ENCODE data around the gene PDE4D. TPM values are rescaled to one million over a fixed set of nuclear protein-coding genes. Genes with fewer than 3 reads are reported as not detected.

PDE4D gene
- total RNA-seq, 1 donor from 2014 or later = 28.2 TPM

- TF ChIP-seq CTCF (IDR thresholded peaks at IDR 0.05) = no peak
- Mint-ChIP-seq H3K36me3 (ENCODE audit: low read depth) (peaks cover 10% of the 10 kb centered on the region), H3K4me1 (no peaks in the 10 kb centered on the region), H3K4me3 (no peak overlapping the region), H3K9me3 (peaks cover 10% of the 10 kb centered on the region), H3K27me3 (no peaks in the 10 kb centered on the region), H3K27ac (no peak overlapping the region)
- DNase-seq (no peak), ATAC-seq (ENCODE audit: low read depth) (no peak)
- intact Hi-C loops (cut with micrococcal nuclease) = no loop called here
- CTCF ChIA-PET = no interaction called here
- POLR2A ChIA-PET = no interaction called here
Measured at GRCh38 chr5:59525311-59525710, 368.2 kb downstream of the PDE4D start.

GRCh38 chr5:59522201-59522831 lies 371.2 kb downstream of the PDE4D start:
- no peak for TF ChIP-seq CTCF (IDR thresholded peaks at IDR 0.05)
- Mint-ChIP-seq H3K4me3 (no peak overlapping the region), H3K27ac (no peak overlapping the region), H3K9me3 (peaks cover 10% of the 10 kb centered on the region), H3K4me1 (no peaks in the 10 kb centered on the region), H3K27me3 (no peaks in the 10 kb centered on the region), H3K36me3 (ENCODE audit: low read depth) (peaks cover 10% of the 10 kb centered on the region)
- ChIA-PET POLR2A (no interaction called here), CTCF (interaction anchor here (1.2 kb wide), 1 partner anchor 16 kb away, joined by 3 read pairs; no protein-coding TSS in a partner anchor)
- DNase-seq = no peak
- intact Hi-C loops (cut with micrococcal nuclease) = no loop called here
- ATAC-seq (ENCODE audit: low read depth) = no peak

GRCh38 chr5:59521476-59521875 lies 372.1 kb downstream of the PDE4D start:
- DNase-seq (no peak), ATAC-seq (ENCODE audit: low read depth) (no peak)
- peaks cover 10% of the 10 kb centered on the region for H3K9me3 Mint-ChIP-seq
- intact Hi-C loops (cut with micrococcal nuclease) = no loop called here
- POLR2A ChIA-PET = no interaction called here
- no peaks in the 10 kb centered on the region for H3K27me3 Mint-ChIP-seq
- H3K27ac Mint-ChIP-seq = no peak overlapping the region
- CTCF ChIA-PET = no interaction called here
- no peak overlapping the region for H3K4me3 Mint-ChIP-seq
- H3K4me1 Mint-ChIP-seq = no peaks in the 10 kb centered on the region
- no peak for TF ChIP-seq CTCF (IDR thresholded peaks at IDR 0.05)
- H3K36me3 Mint-ChIP-seq (ENCODE audit: low read depth) = peaks cover 10% of the 10 kb centered on the region

- intact Hi-C loops (cut with micrococcal nuclease) = no loop called here
- Mint-ChIP-seq H3K36me3 (ENCODE audit: low read depth) (peaks cover 9% of the 10 kb centered on the region), H3K27ac (no peak overlapping the region), H3K27me3 (no peaks in the 10 kb centered on the region), H3K4me1 (no peaks in the 10 kb centered on the region), H3K9me3 (peaks cover 9% of the 10 kb centered on the region), H3K4me3 (no peak overlapping the region)
- DNase-seq (no peak), ATAC-seq (ENCODE audit: low read depth) (no peak)
- ChIA-PET CTCF (no interaction called here), POLR2A (no interaction called here)
- TF ChIP-seq CTCF (IDR thresholded peaks at IDR 0.05) = no peak
Measured at GRCh38 chr5:59519338-59519737, 374.2 kb downstream of the PDE4D start.

- DNase-seq = no peak
- H3K36me3 Mint-ChIP-seq (ENCODE audit: low read depth) = no peaks in the 10 kb centered on the region
- no peaks in the 10 kb centered on the region for H3K4me1 Mint-ChIP-seq
- TF ChIP-seq CTCF (IDR thresholded peaks at IDR 0.05) = no peak
- no peak overlapping the region for H3K4me3 Mint-ChIP-seq
- ChIA-PET POLR2A (no interaction called here), CTCF (no interaction called here)
- no peak overlapping the region for H3K27ac Mint-ChIP-seq
- intact Hi-C loops (cut with micrococcal nuclease) = no loop called here
- no peaks in the 10 kb centered on the region for H3K27me3 Mint-ChIP-seq
- no peak for ATAC-seq (ENCODE audit: low read depth)
- peaks cover 2% of the 10 kb centered on the region for H3K9me3 Mint-ChIP-seq
Measured at GRCh38 chr5:59517926-59518585, 375.5 kb downstream of the PDE4D start.
